SK-N-SH (cell line): ENCODE data around the gene NPM1.

Source experiments
- EZH2phosphoT487 ChIP-seq: fragments of 200-600 bp; sonication (generic); IDR thresholded peaks from 2 replicates; pipeline ENCODE4 v1.6.1; 2017; ENCODE audit warnings: low read depth, mixed run types, mild to moderate bottlenecking, antibody characterized with exemption, moderate library complexity, borderline replicate concordance
- JUND ChIP-seq: IDR thresholded peaks from 2 replicates; pipeline ENCODE4 v1.4.0; 2012
- MXI1 ChIP-seq: IDR thresholded peaks from 2 replicates; pipeline ENCODE4 v1.6.1; 2012; ENCODE audit warnings: mild to moderate bottlenecking, low read depth, low read length, improper control_type of control experiment
- POLR2AphosphoS5 ChIP-seq: IDR thresholded peaks from 2 replicates; pipeline ENCODE4 v1.6.1; 2012; ENCODE audit warnings: low read depth, low read length
- RAD21 ChIP-seq: IDR thresholded peaks from 2 replicates; pipeline ENCODE4 v1.6.1; 2012; ENCODE audit warnings: mild to moderate bottlenecking, low read length
- TF ChIP-seq, protein P1 (sequence below): fragments of 200-600 bp; sonication (generic); IDR thresholded peaks from 2 replicates; pipeline ENCODE4 v1.6.1; 2017; ENCODE audit warnings: antibody characterized with exemption, mild to moderate bottlenecking, moderate library complexity

DNA sequence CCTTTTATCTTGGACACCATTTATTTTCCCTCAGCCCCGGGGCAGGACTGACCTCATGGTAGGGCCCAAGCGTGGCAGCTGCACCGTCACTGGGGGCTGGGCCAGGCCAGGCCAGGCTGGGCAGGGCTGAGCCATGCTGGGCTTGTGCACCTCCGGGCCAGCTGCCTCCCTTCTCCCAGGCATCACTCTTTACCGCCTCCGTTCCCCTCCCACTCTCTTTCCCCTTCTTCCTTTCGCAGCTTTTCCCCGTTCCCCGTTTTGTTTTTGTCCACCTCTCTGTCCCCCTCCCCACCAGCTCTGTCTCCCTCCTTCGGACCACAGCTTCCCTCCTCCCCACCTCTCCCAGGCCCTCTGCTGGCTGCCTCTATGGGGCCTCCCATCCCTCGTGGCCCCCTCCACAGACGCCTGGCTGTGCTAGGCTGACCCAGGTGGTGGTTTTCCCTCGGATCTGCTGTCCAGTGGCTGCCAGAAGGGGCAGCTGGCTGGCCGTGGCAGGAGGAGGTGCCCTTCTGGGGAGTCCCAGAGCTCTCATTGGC lies 49.7 kb downstream of the NPM1 start:
- TF ChIP-seq, protein P1, sequence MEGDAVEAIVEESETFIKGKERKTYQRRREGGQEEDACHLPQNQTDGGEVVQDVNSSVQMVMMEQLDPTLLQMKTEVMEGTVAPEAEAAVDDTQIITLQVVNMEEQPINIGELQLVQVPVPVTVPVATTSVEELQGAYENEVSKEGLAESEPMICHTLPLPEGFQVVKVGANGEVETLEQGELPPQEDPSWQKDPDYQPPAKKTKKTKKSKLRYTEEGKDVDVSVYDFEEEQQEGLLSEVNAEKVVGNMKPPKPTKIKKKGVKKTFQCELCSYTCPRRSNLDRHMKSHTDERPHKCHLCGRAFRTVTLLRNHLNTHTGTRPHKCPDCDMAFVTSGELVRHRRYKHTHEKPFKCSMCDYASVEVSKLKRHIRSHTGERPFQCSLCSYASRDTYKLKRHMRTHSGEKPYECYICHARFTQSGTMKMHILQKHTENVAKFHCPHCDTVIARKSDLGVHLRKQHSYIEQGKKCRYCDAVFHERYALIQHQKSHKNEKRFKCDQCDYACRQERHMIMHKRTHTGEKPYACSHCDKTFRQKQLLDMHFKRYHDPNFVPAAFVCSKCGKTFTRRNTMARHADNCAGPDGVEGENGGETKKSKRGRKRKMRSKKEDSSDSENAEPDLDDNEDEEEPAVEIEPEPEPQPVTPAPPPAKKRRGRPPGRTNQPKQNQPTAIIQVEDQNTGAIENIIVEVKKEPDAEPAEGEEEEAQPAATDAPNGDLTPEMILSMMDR: no peak
- TF ChIP-seq MXI1 (no peak), JUND (no peak), POLR2AphosphoS5 (no peak), RAD21 (no peak), EZH2phosphoT487 (no peak)
